GM23338 (cell line): ENCODE data around the gene RSPH1.

Experiments used
- CTCF ChIP-seq, 2 experiments: fragments of 200-600 bp in 1 of 2; sonication (generic) in 1 of 2; conservative IDR thresholded peaks; 2 replicates each; pipeline versions ENCODE4 v1.5.1 to v1.6.1; 2016 to 2017; ENCODE audit warnings: antibody characterized with exemption in 2 of 2, low read depth in 2 of 2, mild to moderate bottlenecking in 2 of 2, moderate library complexity in 1 of 2
- EZH2 ChIP-seq: fragments of 200-600 bp; sonication (generic); IDR thresholded peaks from one replicate; pipeline ENCODE4 v1.8.0; 2017; ENCODE audit warnings: antibody characterized with exemption, mild to moderate bottlenecking, low read depth; ENCODE audit not compliant: unreplicated experiment
- EZH2phosphoT487 ChIP-seq: fragments of 200-600 bp; sonication (generic); IDR thresholded peaks from one replicate; pipeline ENCODE4 v1.8.1; 2018; ENCODE audit warnings: antibody characterized with exemption; ENCODE audit not compliant: unreplicated experiment
- TF ChIP-seq, protein P1 (sequence below): IDR thresholded peaks from one replicate; pipeline ENCODE4 v1.6.1; 2018; ENCODE audit warnings: antibody characterized with exemption; ENCODE audit not compliant: unreplicated experiment

DNA sequence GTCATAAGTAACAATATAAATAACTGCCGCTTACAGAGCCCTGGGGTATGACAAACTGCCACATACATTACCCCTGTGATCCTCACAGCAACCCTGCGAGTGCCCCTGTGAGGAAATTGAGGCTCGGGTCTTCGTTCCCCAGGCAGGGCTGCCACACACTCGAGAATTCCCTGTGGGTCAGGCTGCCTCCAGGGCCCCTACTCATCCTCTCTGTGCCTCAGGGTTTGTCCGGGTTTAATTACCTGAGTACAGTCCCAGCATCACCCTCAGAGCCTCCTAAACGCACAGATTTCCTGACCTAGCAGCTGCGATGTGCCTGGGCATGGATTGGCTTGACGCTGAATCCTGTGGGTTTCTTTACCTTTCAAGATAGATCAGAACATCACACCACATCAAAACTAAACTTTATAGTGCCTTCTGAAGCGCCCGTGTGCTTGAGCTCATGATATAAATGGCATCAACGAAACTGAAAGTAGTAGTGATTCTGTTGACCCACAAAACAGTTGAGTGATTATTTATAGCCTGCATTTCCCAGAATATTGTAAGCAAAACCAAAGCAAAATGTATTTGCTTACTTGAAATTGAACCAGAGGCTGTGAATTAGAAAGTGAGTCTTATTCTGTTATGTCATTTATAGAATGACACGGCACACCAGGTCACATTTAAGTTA is 31.6 kb upstream of the RSPH1 start:
- TF ChIP-seq, protein P1, sequence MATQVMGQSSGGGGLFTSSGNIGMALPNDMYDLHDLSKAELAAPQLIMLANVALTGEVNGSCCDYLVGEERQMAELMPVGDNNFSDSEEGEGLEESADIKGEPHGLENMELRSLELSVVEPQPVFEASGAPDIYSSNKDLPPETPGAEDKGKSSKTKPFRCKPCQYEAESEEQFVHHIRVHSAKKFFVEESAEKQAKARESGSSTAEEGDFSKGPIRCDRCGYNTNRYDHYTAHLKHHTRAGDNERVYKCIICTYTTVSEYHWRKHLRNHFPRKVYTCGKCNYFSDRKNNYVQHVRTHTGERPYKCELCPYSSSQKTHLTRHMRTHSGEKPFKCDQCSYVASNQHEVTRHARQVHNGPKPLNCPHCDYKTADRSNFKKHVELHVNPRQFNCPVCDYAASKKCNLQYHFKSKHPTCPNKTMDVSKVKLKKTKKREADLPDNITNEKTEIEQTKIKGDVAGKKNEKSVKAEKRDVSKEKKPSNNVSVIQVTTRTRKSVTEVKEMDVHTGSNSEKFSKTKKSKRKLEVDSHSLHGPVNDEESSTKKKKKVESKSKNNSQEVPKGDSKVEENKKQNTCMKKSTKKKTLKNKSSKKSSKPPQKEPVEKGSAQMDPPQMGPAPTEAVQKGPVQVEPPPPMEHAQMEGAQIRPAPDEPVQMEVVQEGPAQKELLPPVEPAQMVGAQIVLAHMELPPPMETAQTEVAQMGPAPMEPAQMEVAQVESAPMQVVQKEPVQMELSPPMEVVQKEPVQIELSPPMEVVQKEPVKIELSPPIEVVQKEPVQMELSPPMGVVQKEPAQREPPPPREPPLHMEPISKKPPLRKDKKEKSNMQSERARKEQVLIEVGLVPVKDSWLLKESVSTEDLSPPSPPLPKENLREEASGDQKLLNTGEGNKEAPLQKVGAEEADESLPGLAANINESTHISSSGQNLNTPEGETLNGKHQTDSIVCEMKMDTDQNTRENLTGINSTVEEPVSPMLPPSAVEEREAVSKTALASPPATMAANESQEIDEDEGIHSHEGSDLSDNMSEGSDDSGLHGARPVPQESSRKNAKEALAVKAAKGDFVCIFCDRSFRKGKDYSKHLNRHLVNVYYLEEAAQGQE: no peak
- TF ChIP-seq EZH2: no peak
- TF ChIP-seq CTCF (conservative IDR thresholded peaks at IDR 0.05; ENCODE audit: low read depth in 2 of 2): no peak
- TF ChIP-seq EZH2phosphoT487: no peak
